ENCODE results near the gene NRF1. TPM values are rescaled to one million over a fixed set of nuclear protein-coding genes. Genes with fewer than 3 reads are reported as not detected.
"Not testable (repeated sequence)": the region's sequence is repeated elsewhere in the genome, so short reads cannot be mapped to it uniquely, and the experiment has no call there.

The NRF1 gene
- total and polyA plus RNA-seq, 9 donors, result 11.5 to 33.5 (median 21.7) TPM

DNA sequence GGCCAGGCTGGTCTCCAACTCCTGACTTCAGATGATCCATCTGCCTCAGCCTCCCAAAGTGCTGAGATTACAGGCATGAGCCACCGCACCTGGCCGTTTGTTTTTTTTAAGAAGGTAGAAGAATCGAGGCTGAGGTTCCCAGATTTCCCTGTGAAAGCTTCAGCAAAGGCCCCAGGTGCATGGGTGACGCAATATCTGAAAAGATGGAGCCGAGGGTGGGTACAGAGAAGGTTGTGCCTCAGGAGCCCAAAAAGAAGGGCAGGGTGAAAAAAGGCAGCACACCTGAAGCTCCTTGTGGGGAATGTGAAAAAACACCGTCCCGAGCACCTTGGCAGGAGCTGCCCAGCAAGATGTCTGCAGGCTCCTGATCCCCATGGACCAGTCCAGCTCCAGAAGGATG lies 35.8 kb upstream of the NRF1 start:
- WGBS, 3 donors, result 90 to 93% (median 92%) methylated on average over 7 of the region's 7 CpGs
- intact Hi-C loops (cut with DNase I), result no loop called here
- peaks cover 0 to 8% of the 10 kb centered on the region in 2 donors for H3K9me3 ChIP-seq

DNA sequence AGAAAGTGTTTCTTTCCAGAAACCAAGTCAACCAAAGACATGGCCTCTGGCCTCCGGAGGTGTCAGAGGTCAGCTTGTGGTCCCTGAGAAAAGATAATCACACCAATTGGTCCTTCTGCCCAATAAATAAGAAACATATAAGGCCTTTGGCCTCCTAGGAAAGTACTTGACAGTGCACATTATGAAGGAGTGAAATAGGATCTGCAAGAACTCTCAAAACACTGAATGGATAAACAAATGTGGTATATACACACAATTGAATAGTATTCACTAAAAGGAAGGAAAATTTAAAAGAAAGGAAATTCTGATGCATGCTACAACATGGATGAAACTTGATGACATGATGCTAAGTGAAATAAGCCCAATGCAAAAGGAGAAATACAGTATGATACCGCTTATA lies 35.4 kb upstream of the NRF1 start:
- H3K9me3 ChIP-seq, result peaks cover 0 to 8% of the 10 kb centered on the region in 2 donors
- no peaks in the 10 kb centered on the region for H3K36me3 ChIP-seq
- H3K27me3 ChIP-seq, result no peaks in the 10 kb centered on the region
- no peak for DNase-seq
- no peak overlapping the region for H3K27ac ChIP-seq
- H3K4me1 ChIP-seq (ENCODE audit: insufficient read depth), result no peaks in the 10 kb centered on the region
- no peak for TF ChIP-seq POLR2A (IDR thresholded peaks at IDR 0.05)
- no peak for TF ChIP-seq EP300 (IDR thresholded peaks at IDR 0.05)
- TF ChIP-seq, protein P1, sequence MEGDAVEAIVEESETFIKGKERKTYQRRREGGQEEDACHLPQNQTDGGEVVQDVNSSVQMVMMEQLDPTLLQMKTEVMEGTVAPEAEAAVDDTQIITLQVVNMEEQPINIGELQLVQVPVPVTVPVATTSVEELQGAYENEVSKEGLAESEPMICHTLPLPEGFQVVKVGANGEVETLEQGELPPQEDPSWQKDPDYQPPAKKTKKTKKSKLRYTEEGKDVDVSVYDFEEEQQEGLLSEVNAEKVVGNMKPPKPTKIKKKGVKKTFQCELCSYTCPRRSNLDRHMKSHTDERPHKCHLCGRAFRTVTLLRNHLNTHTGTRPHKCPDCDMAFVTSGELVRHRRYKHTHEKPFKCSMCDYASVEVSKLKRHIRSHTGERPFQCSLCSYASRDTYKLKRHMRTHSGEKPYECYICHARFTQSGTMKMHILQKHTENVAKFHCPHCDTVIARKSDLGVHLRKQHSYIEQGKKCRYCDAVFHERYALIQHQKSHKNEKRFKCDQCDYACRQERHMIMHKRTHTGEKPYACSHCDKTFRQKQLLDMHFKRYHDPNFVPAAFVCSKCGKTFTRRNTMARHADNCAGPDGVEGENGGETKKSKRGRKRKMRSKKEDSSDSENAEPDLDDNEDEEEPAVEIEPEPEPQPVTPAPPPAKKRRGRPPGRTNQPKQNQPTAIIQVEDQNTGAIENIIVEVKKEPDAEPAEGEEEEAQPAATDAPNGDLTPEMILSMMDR (IDR thresholded peaks at IDR 0.05), result no peak
- WGBS, 3 donors, result 91 to 99% (median 91%) methylated on average over 2 of the region's 2 CpGs
- no peak overlapping the region for H3K4me3 ChIP-seq
- intact Hi-C loops (cut with DNase I), result no loop called here

More for the DNA sequence above, 35.8 kb upstream of the NRF1 start:
- Histone ChIP-seq H3K27ac (no peak overlapping the region), H3K4me1 (ENCODE audit: insufficient read depth) (no peaks in the 10 kb centered on the region), H3K27me3 (no peaks in the 10 kb centered on the region), H3K36me3 (no peaks in the 10 kb centered on the region), H3K4me3 (no peak overlapping the region)
- no peak for DNase-seq
- no peak for TF ChIP-seq EP300 (IDR thresholded peaks at IDR 0.05)
- TF ChIP-seq, protein P1 (IDR thresholded peaks at IDR 0.05), result no peak
- no peak for TF ChIP-seq POLR2A (IDR thresholded peaks at IDR 0.05)

DNA sequence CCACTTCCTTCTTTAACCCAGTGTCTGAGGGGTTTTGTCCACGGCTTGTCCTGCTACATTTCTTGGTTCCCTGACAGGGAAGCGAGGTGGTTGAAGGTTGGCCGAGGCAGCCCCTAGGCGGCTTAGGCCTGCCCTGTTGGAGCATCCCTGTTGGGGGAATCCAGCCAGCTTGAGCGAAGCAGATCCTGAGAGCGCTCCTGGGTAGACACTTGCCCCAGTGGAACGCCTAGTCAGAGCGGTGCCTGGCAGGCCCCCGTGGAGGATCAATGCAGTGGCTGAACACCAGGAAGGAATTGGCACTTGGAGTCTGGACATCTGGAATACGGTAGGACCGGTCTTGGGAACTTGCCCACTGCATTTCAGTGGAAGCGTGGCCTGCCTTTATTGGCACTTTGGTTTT lies 32.7 kb upstream of the NRF1 start:
- no peak for DNase-seq
- no peaks in the 10 kb centered on the region for H3K4me1 ChIP-seq (ENCODE audit: insufficient read depth)
- H3K27ac ChIP-seq, result no peak overlapping the region
- H3K27me3 ChIP-seq, result no peaks in the 10 kb centered on the region
- H3K4me3 ChIP-seq, result no peak overlapping the region
- TF ChIP-seq, protein P1 (IDR thresholded peaks at IDR 0.05), result no peak
- TF ChIP-seq EP300 (IDR thresholded peaks at IDR 0.05), result no peak
- TF ChIP-seq POLR2A (IDR thresholded peaks at IDR 0.05), result no peak
- intact Hi-C loops (cut with DNase I), result no loop called here
- WGBS, 3 donors, result 91 to 96% (median 94%) methylated on average over 12 of the region's 12 CpGs
- no peaks in the 10 kb centered on the region for H3K36me3 ChIP-seq
- H3K9me3 ChIP-seq, result peaks cover 0 to 8% of the 10 kb centered on the region in 2 donors

DNA sequence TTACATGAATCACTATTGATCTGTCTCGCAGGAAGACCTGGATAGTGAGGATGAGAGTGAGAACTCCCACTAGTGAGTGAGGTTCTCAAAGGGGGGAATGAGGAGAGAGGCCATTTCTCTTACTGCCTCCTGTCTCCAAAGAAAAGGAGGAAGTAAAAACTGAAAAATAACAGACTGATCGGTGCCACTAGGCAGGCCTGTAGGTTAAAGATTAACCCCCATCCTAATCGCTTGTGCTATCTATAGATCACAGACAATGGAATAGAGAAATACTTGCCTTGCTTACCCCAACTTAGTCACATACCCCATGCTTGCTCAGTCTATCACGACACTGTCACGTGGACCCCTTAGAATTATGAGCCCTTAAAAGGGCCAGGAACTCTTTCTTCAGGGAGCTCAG lies 25.3 kb upstream of the NRF1 start:
- H3K4me1 ChIP-seq (ENCODE audit: insufficient read depth); H3K27me3 ChIP-seq; DNase-seq; H3K36me3 ChIP-seq; intact Hi-C loops (cut with DNase I); H3K27ac ChIP-seq; H3K9me3 ChIP-seq; H3K4me3 ChIP-seq: not testable (repeated sequence)
- 95 to 97% (median 95%) methylated on average over 5 of the region's 5 CpGs for WGBS, 3 donors

DNA sequence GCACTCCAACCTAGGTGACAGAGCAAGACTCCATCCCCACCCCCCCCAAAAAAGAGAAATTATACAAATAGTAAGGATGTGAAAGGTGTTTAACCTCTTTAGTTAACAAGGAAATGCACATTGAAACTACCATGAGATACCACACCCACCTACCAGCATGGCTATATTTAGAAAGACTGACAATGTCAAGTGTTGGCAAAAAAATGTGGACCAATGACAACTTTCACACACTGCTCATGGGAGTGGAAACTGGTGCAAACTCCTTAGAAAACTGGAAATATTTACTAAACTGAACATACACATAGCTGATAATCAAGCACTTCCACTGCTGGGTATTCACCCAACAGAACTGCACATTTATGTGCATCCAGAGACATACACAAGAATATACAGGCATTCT lies 23.3 kb upstream of the NRF1 start:
- Histone ChIP-seq H3K27ac (no peak overlapping the region), H3K36me3 (no peaks in the 10 kb centered on the region), H3K4me1 (ENCODE audit: insufficient read depth) (no peaks in the 10 kb centered on the region), H3K4me3 (no peak overlapping the region), H3K9me3 (peaks cover 0 to 4% of the 10 kb centered on the region in 2 donors), H3K27me3 (no peaks in the 10 kb centered on the region)
- intact Hi-C loops (cut with DNase I), result no loop called here
- TF ChIP-seq EP300 (IDR thresholded peaks at IDR 0.05) (no peak), POLR2A (IDR thresholded peaks at IDR 0.05) (no peak)
- TF ChIP-seq, protein P1 (IDR thresholded peaks at IDR 0.05), result no peak
- no peak for DNase-seq

All from ovary (tissue), 9 donors.